PC-3 (cell line): Measurements from ENCODE around the gene FANK1. TPM values are rescaled to one million over a fixed set of nuclear protein-coding genes. Genes with fewer than 3 reads are reported as not detected.
"Not testable (repeated sequence)": the region's sequence is repeated elsewhere in the genome, so short reads cannot be mapped to it uniquely, and the experiment has no call there.

ENCODE experiments used
- ATAC-seq: fragments of 200-7000 bp; cut with Tn5 transposase; 2 replicates; pipeline ENCODE4 v1.9.1; 2020; ENCODE audit warnings: mild to moderate bottlenecking, moderate library complexity
- BruUV-seq: library from RNA; stranded (reverse); fragments of 400-500 nt; replicated peaks from 2 replicates; lab custom pipeline; 2021; lab: Mats Ljungman, UMichigan
- CTCF ChIA-PET: fragments of 300-600 bp; sonication (Branson Sonifier 250); formaldehyde crosslinking; loops from one replicate; lab custom pipeline; 2022; ENCODE audit warnings: antibody characterized with exemption; lab: Charles Lee
- POLR2A ChIA-PET: fragments of 300-600 bp; sonication (Branson Sonifier 250); formaldehyde crosslinking; loops from one replicate; lab custom pipeline; 2022; ENCODE audit warnings: antibody characterized with exemption; ENCODE audit not compliant: unreplicated experiment; lab: Charles Lee
- DNase-seq: peaks from one replicate; pipeline ENCODE4 v3.0.0-alpha.2; 2015
- H2AFZ ChIP-seq: fragments of 300-600 bp; sonication (generic); 2 replicates; pipeline ENCODE4 v1.6.0; 2016; ENCODE audit warnings: antibody characterized with exemption, low read length
- H3F3A ChIP-seq: fragments of 300-600 bp; sonication (generic); one replicate; pipeline ENCODE4 v1.6.0; 2017; ENCODE audit warnings: antibody characterized with exemption, low read length, control low read depth, mild to moderate bottlenecking; ENCODE audit not compliant: unreplicated experiment
- H3K27ac ChIP-seq: fragments of 300-600 bp; sonication (generic); 2 replicates; pipeline ENCODE4 v1.5.1; 2016; ENCODE audit warnings: mild to moderate bottlenecking, low read length
- H3K27me3 ChIP-seq: fragments of 300-600 bp; sonication (generic); 2 replicates; pipeline ENCODE4 v1.6.1; 2016; ENCODE audit warnings: low read length, mixed read lengths
- H3K36me3 ChIP-seq: fragments of 300-600 bp; sonication (generic); 2 replicates; pipeline ENCODE4 v1.6.1; 2016; ENCODE audit warnings: low read depth, mixed run types, low read length, mixed read lengths
- H3K4me1 ChIP-seq: fragments of 300-600 bp; sonication (generic); 2 replicates; pipeline ENCODE4 v1.5.1; 2016; ENCODE audit warnings: low read length; ENCODE audit not compliant: insufficient read depth
- H3K4me2 ChIP-seq: fragments of 300-600 bp; sonication (generic); 2 replicates; pipeline ENCODE4 v1.6.0; 2016; ENCODE audit warnings: low read length
- H3K4me3 ChIP-seq: fragments of 300-600 bp; sonication (generic); 2 replicates; pipeline ENCODE4 v1.5.1; 2016; ENCODE audit warnings: mild to moderate bottlenecking, low read length, mixed read lengths
- H3K79me2 ChIP-seq: fragments of 300-600 bp; sonication (generic); 2 replicates; pipeline ENCODE4 v1.6.1; 2017; ENCODE audit warnings: low read length, mixed read lengths
- H3K9ac ChIP-seq: fragments of 300-600 bp; sonication (generic); 2 replicates; pipeline ENCODE4 v1.6.0; 2016; ENCODE audit warnings: mild to moderate bottlenecking, low read length
- H3K9me2 ChIP-seq: fragments of 300-600 bp; sonication (generic); replicated peaks from 2 replicates; pipeline ENCODE4 v1.6.1; 2016; ENCODE audit warnings: mixed run types, low read length, mixed read lengths
- H3K9me3 ChIP-seq: fragments of 300-600 bp; sonication (generic); 2 replicates; pipeline ENCODE4 v1.6.1; 2016; ENCODE audit warnings: low read length, mixed read lengths
- H4K20me1 ChIP-seq: fragments of 300-600 bp; sonication (generic); 2 replicates; pipeline ENCODE4 v1.6.1; 2016; ENCODE audit warnings: low read length, mixed read lengths
- intact Hi-C: fragments of 100-400 bp; cut with micrococcal nuclease; formaldehyde crosslinking; loops from 2 replicates; pipeline ENCODE4 v1.9.0; 2023
- total RNA-seq: library from RNA; depleted of rRNA; stranded (reverse); fragments of >200 nt; gene quantifications from 2 replicates; pipeline ENCODE4 v1.2.3, GENCODE V29; 2014

FANK1 gene
- total RNA-seq, 1 experiment from 2014 or later: 0.95 TPM

DNA sequence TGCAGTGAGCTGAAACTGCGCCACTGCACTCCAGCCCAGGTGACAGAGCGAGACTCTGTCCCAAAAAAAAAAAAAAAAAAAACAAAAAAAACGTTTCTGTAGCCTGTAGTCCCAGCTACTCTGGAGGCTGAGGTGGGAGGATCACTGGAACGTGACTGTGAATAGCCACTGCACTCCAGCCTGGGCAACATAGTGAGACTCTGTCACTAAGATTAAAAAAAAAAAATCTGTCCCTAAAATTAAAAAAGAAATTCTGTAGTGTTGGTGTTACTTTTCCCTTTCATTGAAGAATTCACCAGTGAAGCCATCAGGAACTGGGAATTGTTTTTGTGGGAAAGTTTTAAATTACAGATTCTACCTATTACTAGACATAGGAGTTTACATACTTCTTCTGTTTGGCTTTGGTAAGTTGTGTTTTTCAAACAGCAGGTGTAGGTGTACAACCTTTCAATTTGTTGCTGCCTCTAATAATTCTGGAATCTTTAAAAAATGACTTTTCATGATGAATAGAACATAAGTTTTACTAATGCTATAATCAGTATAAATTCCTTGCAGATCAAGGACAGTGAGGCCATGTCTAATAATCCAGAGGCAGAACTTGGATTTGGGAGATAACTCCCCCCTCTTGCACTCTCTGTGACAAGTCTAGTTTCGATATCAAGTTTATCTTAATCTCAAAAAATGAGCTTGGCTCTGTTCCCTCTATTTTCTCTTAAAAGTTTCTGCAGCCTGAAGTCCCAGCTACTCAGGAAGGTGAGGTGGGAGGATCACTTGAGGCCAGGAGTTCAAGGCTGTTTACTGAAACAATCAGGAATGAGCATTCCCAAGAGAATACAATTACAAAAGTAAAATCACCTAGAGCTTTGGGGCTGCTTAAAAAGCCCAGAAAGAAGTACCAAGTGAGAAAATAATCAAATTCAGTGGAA lies 9.0 kb downstream of the FANK1 start:
- H3K27ac ChIP-seq, CTCF ChIA-PET, H3K4me2 ChIP-seq, DNase-seq, H3K27me3 ChIP-seq, H3K79me2 ChIP-seq, H3K9ac ChIP-seq, H4K20me1 ChIP-seq, H2AFZ ChIP-seq, H3F3A ChIP-seq, POLR2A ChIA-PET, BruUV-seq, H3K9me3 ChIP-seq, H3K4me1 ChIP-seq, H3K9me2 ChIP-seq, H3K4me3 ChIP-seq, ATAC-seq, H3K36me3 ChIP-seq: not testable (repeated sequence)
- intact Hi-C loops: loop anchor here (5.0 kb wide), 1 partner anchor 38 kb away; no protein-coding TSS in a partner anchor

DNA sequence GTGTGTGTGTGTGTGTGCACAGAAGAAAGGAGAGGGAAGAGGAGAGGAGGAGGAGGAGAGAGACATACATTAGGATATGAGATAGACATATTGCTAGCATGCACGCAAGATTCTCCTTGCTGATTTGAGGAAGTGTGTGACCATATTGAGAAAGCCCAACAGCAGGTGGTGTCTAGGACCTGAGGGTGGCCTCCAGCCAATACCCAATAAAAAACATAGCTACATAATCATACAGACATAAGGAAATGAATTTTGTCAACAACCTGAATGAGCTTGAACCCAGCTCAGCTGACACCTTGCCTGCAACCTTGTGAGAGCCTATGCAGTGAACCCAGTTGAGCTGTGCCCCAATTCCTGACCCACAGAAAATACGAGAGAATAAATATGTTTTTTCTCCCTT lies 11.2 kb downstream of the FANK1 start:
- POLR2A ChIA-PET, H3K27ac ChIP-seq, H3K9ac ChIP-seq, H3K4me2 ChIP-seq, H3K9me3 ChIP-seq, H4K20me1 ChIP-seq, H3K36me3 ChIP-seq, H3K9me2 ChIP-seq, H3F3A ChIP-seq, H3K27me3 ChIP-seq, H2AFZ ChIP-seq, DNase-seq, H3K4me3 ChIP-seq, ATAC-seq, H3K79me2 ChIP-seq, H3K4me1 ChIP-seq, BruUV-seq, CTCF ChIA-PET: not testable (repeated sequence)
- intact Hi-C loops: loop anchor here (5.0 kb wide), 1 partner anchor 40 kb away; no protein-coding TSS in a partner anchor

- H4K20me1 ChIP-seq, H3K9ac ChIP-seq, H3K9me3 ChIP-seq, H3K79me2 ChIP-seq, H3K4me2 ChIP-seq, ATAC-seq, DNase-seq, H3K27ac ChIP-seq, H3K27me3 ChIP-seq, H3K9me2 ChIP-seq, H3K36me3 ChIP-seq, H3F3A ChIP-seq, H3K4me3 ChIP-seq, H2AFZ ChIP-seq, BruUV-seq, CTCF ChIA-PET, H3K4me1 ChIP-seq: not testable (repeated sequence)
- intact Hi-C loops: loop anchor here (5.0 kb wide), 1 partner anchor 42 kb away; no protein-coding TSS in a partner anchor
- POLR2A ChIA-PET: interaction anchor here (0.7 kb wide), 1 partner anchor 21 kb away, joined by 21 read pairs; no protein-coding TSS in a partner anchor
Measured at GRCh38 chr10:125908813-125909212, 12.4 kb downstream of the FANK1 start.

GRCh38 chr10:125909491-125909890 lies 13.1 kb downstream of the FANK1 start:
- H3K9ac ChIP-seq, H3K27me3 ChIP-seq, H2AFZ ChIP-seq, H3K9me2 ChIP-seq, ATAC-seq, H3K9me3 ChIP-seq, H3K36me3 ChIP-seq, H3K4me1 ChIP-seq, CTCF ChIA-PET, BruUV-seq, H3K79me2 ChIP-seq, H3K4me3 ChIP-seq, DNase-seq, H4K20me1 ChIP-seq, H3K27ac ChIP-seq, H3K4me2 ChIP-seq, H3F3A ChIP-seq: not testable (repeated sequence)
- POLR2A ChIA-PET: interaction anchor here (0.7 kb wide), 1 partner anchor 22 kb away, joined by 21 read pairs; no protein-coding TSS in a partner anchor
- intact Hi-C loops: loop anchor here (5.0 kb wide), 1 partner anchor 42 kb away; no protein-coding TSS in a partner anchor
